GM23338 (cell line): Measurements from ENCODE around the gene FERMT3. TPM values are rescaled to one million over a fixed set of nuclear protein-coding genes. Genes with fewer than 3 reads are reported as not detected.
A peak's percentile ranks its signal among the peaks of the same experiment; 100 is the strongest.

Source experiments
- ATAC-seq: fragments of 200-7000 bp; cut with Tn5 transposase; 3 replicates; pipeline ENCODE4 v1.9.1; 2020
- DNase-seq: peaks from one replicate; pipeline ENCODE4 v3.0.0-alpha.2; 2015; ENCODE audit warnings: low spot score
- H2AFZ ChIP-seq: fragments of 200-600 bp; sonication (generic); 2 replicates; pipeline ENCODE4 v1.8.0; 2016; ENCODE audit warnings: antibody characterized with exemption, mild to moderate bottlenecking, moderate library complexity
- H3F3A ChIP-seq: fragments of 200-600 bp; sonication (generic); replicated peaks from 2 replicates; pipeline ENCODE4 v1.8.0; 2017; ENCODE audit warnings: antibody characterized with exemption, mixed run types, low read depth
- H3K27ac ChIP-seq: fragments of 200-600 bp; sonication (generic); 2 replicates; pipeline ENCODE4 v1.6.1; 2016; ENCODE audit warnings: low read depth
- H3K27me3 ChIP-seq: fragments of 200-600 bp; sonication (generic); 2 replicates; pipeline ENCODE4 v1.8.0; 2016; ENCODE audit warnings: mild to moderate bottlenecking, mixed run types, moderate library complexity; ENCODE audit not compliant: insufficient read depth
- H3K36me3 ChIP-seq: fragments of 200-600 bp; sonication (generic); 2 replicates; pipeline ENCODE4 v1.8.0; 2016; ENCODE audit warnings: mild to moderate bottlenecking; ENCODE audit not compliant: insufficient read depth
- H3K4me1 ChIP-seq: fragments of 200-600 bp; sonication (generic); 2 replicates; pipeline ENCODE4 v1.8.0; 2016; ENCODE audit warnings: mild to moderate bottlenecking, moderate library complexity; ENCODE audit not compliant: insufficient read depth
- H3K4me2 ChIP-seq: fragments of 200-600 bp; sonication (generic); 2 replicates; pipeline ENCODE4 v1.7.1; 2017; ENCODE audit warnings: mixed run types
- H3K4me3 ChIP-seq: fragments of 200-600 bp; sonication (generic); 2 replicates; pipeline ENCODE4 v1.6.1; 2016; ENCODE audit warnings: mixed run types
- H3K79me2 ChIP-seq: fragments of 200-600 bp; sonication (generic); replicated peaks from 2 replicates; pipeline ENCODE4 v1.8.0; 2017; ENCODE audit warnings: mild to moderate bottlenecking; ENCODE audit not compliant: insufficient read depth
- H3K9me2 ChIP-seq: fragments of 200-600 bp; sonication (generic); 2 replicates; pipeline ENCODE4 v1.8.0; 2017; ENCODE audit not compliant: insufficient read depth
- H4K20me1 ChIP-seq: fragments of 200-600 bp; sonication (generic); replicated peaks from 2 replicates; pipeline ENCODE4 v1.8.0; 2017; ENCODE audit warnings: mild to moderate bottlenecking; ENCODE audit not compliant: insufficient read depth
- H3K27ac Mint-ChIP-seq: 2 replicates; pipeline ENCODE4 v1.8.0; 2020; ENCODE audit warnings: inconsistent platforms, mild to moderate bottlenecking, moderate library complexity, mixed read lengths
- H3K27me3 Mint-ChIP-seq: 3 replicates; pipeline ENCODE4 v1.8.0; 2022; ENCODE audit warnings: low read depth, mild to moderate bottlenecking, moderate library complexity, mixed read lengths, inconsistent platforms; ENCODE audit not compliant: insufficient read depth, poor library complexity
- H3K36me3 Mint-ChIP-seq: 3 replicates; pipeline ENCODE4 v1.8.0; 2021; ENCODE audit warnings: low read depth, mild to moderate bottlenecking, inconsistent platforms, moderate library complexity, mixed read lengths
- H3K4me1 Mint-ChIP-seq: 3 replicates; pipeline ENCODE4 v1.8.0; 2020; ENCODE audit warnings: mild to moderate bottlenecking, inconsistent platforms, mixed read lengths
- H3K4me3 Mint-ChIP-seq: 3 replicates; pipeline ENCODE4 v1.8.0; 2021; ENCODE audit warnings: moderate library complexity, mild to moderate bottlenecking, inconsistent platforms, mixed read lengths
- H3K9me3 Mint-ChIP-seq: 3 replicates; pipeline ENCODE4 v1.8.0; 2020; ENCODE audit warnings: moderate library complexity, mild to moderate bottlenecking, inconsistent platforms, mixed read lengths
- CREB1 ChIP-seq: fragments of 250-450 bp; sonication (Bioruptor Pico); IDR thresholded peaks from 2 replicates; pipeline ENCODE4 v1.5.0; 2020; ENCODE audit warnings: low read depth, mild to moderate bottlenecking, moderate library complexity
- EZH2 ChIP-seq: fragments of 200-600 bp; sonication (generic); IDR thresholded peaks from one replicate; pipeline ENCODE4 v1.8.0; 2017; ENCODE audit warnings: antibody characterized with exemption, mild to moderate bottlenecking, low read depth; ENCODE audit not compliant: unreplicated experiment
- EZH2phosphoT487 ChIP-seq: fragments of 200-600 bp; sonication (generic); IDR thresholded peaks from one replicate; pipeline ENCODE4 v1.8.1; 2018; ENCODE audit warnings: antibody characterized with exemption; ENCODE audit not compliant: unreplicated experiment
- JUNB ChIP-seq: IDR thresholded peaks from one replicate; pipeline ENCODE4 v1.6.1; 2016; ENCODE audit warnings: antibody characterized with exemption; ENCODE audit not compliant: unreplicated experiment
- NANOG ChIP-seq: IDR thresholded peaks from 2 replicates; pipeline ENCODE4 v1.6.1; 2016; ENCODE audit warnings: antibody characterized with exemption, borderline replicate concordance
- POLR2AphosphoS5 ChIP-seq: IDR thresholded peaks from 2 replicates; pipeline ENCODE4 v1.6.1; 2016; ENCODE audit warnings: antibody characterized with exemption, low read depth
- STAT1 ChIP-seq: IDR thresholded peaks from one replicate; pipeline ENCODE4 v1.6.1; 2016; ENCODE audit warnings: antibody characterized with exemption; ENCODE audit not compliant: unreplicated experiment
- ZNF114 ChIP-seq: fragments of 250-450 bp; sonication (Bioruptor Pico); IDR thresholded peaks from 2 replicates; pipeline ENCODE4 v1.5.0; 2020; ENCODE audit warnings: mild to moderate bottlenecking, moderate library complexity
- ZNF331 ChIP-seq: fragments of 250-450 bp; sonication (Bioruptor Pico); IDR thresholded peaks from 2 replicates; pipeline ENCODE4 v1.5.0; 2020; ENCODE audit warnings: low read depth, mild to moderate bottlenecking, moderate library complexity
- polyA plus RNA-seq: library from polyadenylated mRNA; unstranded; fragments of >200 nt; fragmentation: Nextera tagmentation; extraction: Ambion mirVana; gene quantifications from 2 replicates; pipeline ENCODE4 v1.2.1, GENCODE V29; 2016
- total RNA-seq: library from RNA; depleted of rRNA; stranded (reverse); fragments of >200 nt; shearing (Covaris generic); gene quantifications from 2 replicates; pipeline ENCODE4 v1.2.3, GENCODE V29; 2014
- TF ChIP-seq, protein P1 (sequence below), 2 experiments: fragments of 200-600 bp in 1 of 2; sonication (generic) in 1 of 2; conservative IDR thresholded peaks; 2 replicates each; pipeline versions ENCODE4 v1.5.1 to v1.6.1; 2016 to 2017; ENCODE audit warnings: antibody characterized with exemption in 2 of 2, low read depth in 2 of 2, mild to moderate bottlenecking in 2 of 2, moderate library complexity in 1 of 2
- TF ChIP-seq, protein P2 (sequence below): IDR thresholded peaks from 2 replicates; pipeline ENCODE4 v1.6.1; 2016; ENCODE audit warnings: antibody characterized with exemption
- TF ChIP-seq, protein P3 (sequence below): IDR thresholded peaks from one replicate; pipeline ENCODE4 v1.6.1; 2018; ENCODE audit warnings: antibody characterized with exemption; ENCODE audit not compliant: unreplicated experiment
- TF ChIP-seq, protein P4 (sequence below): fragments of 250-450 bp; sonication (Bioruptor Pico); IDR thresholded peaks from 2 replicates; pipeline ENCODE4 v1.5.0; 2020; ENCODE audit warnings: mild to moderate bottlenecking, moderate library complexity

The FERMT3 gene
- total and polyA plus RNA-seq, 2 experiments from 2014 or later = 1.5 to 1.6 TPM

DNA sequence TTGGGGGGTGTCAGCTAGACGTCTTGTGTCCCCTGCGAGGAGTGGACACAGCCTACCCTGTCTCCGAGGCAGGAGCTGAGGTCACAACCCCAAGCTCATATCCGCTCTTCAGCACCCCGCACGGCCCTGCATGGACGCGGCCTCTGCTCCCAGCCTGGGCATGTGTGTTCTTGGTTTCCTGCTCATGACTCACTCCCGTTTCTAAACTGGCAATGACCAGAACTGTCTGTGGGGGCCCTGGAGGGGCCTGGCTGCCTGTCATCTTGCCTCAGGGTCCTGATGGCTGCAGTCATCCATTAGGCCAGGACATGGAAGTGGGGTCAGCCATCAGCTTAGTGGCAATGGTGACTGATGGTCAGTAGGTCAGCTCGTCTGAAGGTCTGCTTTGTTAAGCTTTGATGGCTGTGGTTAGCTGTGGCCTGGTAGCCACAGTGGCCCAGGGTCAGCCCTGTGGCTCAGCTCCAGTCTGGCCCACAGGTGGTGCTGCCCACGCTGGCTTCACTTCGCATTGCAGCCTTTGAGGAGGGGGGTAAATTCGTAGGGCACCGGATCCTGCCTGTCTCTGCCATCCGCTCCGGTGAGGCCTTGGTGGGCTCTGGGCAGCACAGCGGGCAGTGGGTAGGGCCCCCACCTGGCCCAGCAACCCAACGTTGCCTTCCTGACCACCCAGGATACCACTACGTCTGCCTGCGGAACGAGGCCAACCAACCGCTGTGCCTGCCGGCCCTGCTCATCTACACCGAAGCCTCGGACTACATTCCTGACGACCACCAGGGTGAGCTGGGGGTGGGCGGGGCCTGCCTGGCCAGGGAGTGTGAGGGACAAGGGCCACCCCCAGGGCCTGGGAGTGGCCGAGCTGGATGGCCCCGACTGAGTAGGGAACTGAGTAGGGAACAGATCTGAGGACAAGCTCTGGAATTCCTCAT, 56.8 kb downstream of the FERMT3 start:
- H3K27ac Mint-ChIP-seq = peak overlapping the region; percentile 85; the same call in 1 of the 2 replicates
- no peak overlapping the region; the same call in 2 of the 3 replicates for H3K4me3 Mint-ChIP-seq
- Histone ChIP-seq H2AFZ (no peak overlapping the region), H3K27me3 (no peaks in the 10 kb centered on the region), H3K4me1 (0 out of 2 replicates have a peak, but pooled peaks cover 2% of the 10 kb centered on the region), H4K20me1 (0 out of 2 replicates have a peak, but pooled peaks cover 4% of the 10 kb centered on the region), H3K4me2 (no peak overlapping the region), H3K9me2 (no peaks in the 10 kb centered on the region), H3K4me3 (no peak overlapping the region), H3K79me2 (no peaks in the 10 kb centered on the region), H3K36me3 (peaks cover 6% of the 10 kb centered on the region), H3F3A (peaks cover 6% of the 10 kb centered on the region; the same call in 1 of the 2 replicates), H3K27ac (no peak overlapping the region)
- peak; percentile 36 for ATAC-seq
- peaks cover 10% of the 10 kb centered on the region for H3K27me3 Mint-ChIP-seq
- TF ChIP-seq POLR2AphosphoS5 = no peak
- no peak for TF ChIP-seq NANOG
- TF ChIP-seq, protein P1, sequence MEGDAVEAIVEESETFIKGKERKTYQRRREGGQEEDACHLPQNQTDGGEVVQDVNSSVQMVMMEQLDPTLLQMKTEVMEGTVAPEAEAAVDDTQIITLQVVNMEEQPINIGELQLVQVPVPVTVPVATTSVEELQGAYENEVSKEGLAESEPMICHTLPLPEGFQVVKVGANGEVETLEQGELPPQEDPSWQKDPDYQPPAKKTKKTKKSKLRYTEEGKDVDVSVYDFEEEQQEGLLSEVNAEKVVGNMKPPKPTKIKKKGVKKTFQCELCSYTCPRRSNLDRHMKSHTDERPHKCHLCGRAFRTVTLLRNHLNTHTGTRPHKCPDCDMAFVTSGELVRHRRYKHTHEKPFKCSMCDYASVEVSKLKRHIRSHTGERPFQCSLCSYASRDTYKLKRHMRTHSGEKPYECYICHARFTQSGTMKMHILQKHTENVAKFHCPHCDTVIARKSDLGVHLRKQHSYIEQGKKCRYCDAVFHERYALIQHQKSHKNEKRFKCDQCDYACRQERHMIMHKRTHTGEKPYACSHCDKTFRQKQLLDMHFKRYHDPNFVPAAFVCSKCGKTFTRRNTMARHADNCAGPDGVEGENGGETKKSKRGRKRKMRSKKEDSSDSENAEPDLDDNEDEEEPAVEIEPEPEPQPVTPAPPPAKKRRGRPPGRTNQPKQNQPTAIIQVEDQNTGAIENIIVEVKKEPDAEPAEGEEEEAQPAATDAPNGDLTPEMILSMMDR (conservative IDR thresholded peaks at IDR 0.05; ENCODE audit: low read depth in 2 of 2) = no peak
- TF ChIP-seq, protein P2, sequence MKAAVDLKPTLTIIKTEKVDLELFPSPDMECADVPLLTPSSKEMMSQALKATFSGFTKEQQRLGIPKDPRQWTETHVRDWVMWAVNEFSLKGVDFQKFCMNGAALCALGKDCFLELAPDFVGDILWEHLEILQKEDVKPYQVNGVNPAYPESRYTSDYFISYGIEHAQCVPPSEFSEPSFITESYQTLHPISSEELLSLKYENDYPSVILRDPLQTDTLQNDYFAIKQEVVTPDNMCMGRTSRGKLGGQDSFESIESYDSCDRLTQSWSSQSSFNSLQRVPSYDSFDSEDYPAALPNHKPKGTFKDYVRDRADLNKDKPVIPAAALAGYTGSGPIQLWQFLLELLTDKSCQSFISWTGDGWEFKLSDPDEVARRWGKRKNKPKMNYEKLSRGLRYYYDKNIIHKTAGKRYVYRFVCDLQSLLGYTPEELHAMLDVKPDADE = no peak
- TF ChIP-seq, protein P3, sequence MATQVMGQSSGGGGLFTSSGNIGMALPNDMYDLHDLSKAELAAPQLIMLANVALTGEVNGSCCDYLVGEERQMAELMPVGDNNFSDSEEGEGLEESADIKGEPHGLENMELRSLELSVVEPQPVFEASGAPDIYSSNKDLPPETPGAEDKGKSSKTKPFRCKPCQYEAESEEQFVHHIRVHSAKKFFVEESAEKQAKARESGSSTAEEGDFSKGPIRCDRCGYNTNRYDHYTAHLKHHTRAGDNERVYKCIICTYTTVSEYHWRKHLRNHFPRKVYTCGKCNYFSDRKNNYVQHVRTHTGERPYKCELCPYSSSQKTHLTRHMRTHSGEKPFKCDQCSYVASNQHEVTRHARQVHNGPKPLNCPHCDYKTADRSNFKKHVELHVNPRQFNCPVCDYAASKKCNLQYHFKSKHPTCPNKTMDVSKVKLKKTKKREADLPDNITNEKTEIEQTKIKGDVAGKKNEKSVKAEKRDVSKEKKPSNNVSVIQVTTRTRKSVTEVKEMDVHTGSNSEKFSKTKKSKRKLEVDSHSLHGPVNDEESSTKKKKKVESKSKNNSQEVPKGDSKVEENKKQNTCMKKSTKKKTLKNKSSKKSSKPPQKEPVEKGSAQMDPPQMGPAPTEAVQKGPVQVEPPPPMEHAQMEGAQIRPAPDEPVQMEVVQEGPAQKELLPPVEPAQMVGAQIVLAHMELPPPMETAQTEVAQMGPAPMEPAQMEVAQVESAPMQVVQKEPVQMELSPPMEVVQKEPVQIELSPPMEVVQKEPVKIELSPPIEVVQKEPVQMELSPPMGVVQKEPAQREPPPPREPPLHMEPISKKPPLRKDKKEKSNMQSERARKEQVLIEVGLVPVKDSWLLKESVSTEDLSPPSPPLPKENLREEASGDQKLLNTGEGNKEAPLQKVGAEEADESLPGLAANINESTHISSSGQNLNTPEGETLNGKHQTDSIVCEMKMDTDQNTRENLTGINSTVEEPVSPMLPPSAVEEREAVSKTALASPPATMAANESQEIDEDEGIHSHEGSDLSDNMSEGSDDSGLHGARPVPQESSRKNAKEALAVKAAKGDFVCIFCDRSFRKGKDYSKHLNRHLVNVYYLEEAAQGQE = no peak
- TF ChIP-seq JUNB = no peak
- no peak for TF ChIP-seq CREB1 (CRISPR knock-in tag)
- TF ChIP-seq ZNF331 = no peak
- TF ChIP-seq ZNF114 (CRISPR knock-in tag) = no peak
- TF ChIP-seq, protein P4, sequence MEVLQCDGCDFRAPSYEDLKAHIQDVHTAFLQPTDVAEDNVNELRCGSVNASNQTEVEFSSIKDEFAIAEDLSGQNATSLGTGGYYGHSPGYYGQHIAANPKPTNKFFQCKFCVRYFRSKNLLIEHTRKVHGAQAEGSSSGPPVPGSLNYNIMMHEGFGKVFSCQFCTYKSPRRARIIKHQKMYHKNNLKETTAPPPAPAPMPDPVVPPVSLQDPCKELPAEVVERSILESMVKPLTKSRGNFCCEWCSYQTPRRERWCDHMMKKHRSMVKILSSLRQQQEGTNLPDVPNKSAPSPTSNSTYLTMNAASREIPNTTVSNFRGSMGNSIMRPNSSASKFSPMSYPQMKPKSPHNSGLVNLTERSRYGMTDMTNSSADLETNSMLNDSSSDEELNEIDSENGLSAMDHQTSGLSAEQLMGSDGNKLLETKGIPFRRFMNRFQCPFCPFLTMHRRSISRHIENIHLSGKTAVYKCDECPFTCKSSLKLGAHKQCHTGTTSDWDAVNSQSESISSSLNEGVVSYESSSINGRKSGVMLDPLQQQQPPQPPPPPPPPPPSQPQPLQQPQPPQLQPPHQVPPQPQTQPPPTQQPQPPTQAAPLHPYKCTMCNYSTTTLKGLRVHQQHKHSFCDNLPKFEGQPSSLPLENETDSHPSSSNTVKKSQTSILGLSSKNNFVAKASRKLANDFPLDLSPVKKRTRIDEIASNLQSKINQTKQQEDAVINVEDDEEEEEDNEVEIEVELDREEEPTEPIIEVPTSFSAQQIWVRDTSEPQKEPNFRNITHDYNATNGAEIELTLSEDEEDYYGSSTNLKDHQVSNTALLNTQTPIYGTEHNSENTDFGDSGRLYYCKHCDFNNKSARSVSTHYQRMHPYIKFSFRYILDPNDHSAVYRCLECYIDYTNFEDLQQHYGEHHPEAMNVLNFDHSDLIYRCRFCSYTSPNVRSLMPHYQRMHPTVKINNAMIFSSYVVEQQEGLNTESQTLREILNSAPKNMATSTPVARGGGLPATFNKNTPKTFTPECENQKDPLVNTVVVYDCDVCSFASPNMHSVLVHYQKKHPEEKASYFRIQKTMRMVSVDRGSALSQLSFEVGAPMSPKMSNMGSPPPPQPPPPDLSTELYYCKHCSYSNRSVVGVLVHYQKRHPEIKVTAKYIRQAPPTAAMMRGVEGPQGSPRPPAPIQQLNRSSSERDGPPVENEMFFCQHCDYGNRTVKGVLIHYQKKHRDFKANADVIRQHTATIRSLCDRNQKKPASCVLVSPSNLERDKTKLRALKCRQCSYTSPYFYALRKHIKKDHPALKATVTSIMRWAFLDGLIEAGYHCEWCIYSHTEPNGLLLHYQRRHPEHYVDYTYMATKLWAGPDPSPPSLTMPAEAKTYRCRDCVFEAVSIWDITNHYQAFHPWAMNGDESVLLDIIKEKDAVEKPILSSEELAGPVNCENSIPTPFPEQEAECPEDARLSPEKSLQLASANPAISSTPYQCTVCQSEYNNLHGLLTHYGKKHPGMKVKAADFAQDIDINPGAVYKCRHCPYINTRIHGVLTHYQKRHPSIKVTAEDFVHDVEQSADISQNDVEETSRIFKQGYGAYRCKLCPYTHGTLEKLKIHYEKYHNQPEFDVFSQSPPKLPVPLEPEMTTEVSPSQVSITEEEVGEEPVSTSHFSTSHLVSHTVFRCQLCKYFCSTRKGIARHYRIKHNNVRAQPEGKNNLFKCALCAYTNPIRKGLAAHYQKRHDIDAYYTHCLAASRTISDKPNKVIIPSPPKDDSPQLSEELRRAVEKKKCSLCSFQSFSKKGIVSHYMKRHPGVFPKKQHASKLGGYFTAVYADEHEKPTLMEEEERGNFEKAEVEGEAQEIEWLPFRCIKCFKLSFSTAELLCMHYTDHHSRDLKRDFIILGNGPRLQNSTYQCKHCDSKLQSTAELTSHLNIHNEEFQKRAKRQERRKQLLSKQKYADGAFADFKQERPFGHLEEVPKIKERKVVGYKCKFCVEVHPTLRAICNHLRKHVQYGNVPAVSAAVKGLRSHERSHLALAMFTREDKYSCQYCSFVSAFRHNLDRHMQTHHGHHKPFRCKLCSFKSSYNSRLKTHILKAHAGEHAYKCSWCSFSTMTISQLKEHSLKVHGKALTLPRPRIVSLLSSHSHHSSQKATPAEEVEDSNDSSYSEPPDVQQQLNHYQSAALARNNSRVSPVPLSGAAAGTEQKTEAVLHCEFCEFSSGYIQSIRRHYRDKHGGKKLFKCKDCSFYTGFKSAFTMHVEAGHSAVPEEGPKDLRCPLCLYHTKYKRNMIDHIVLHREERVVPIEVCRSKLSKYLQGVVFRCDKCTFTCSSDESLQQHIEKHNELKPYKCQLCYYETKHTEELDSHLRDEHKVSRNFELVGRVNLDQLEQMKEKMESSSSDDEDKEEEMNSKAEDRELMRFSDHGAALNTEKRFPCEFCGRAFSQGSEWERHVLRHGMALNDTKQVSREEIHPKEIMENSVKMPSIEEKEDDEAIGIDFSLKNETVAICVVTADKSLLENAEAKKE = no peak
- TF ChIP-seq EZH2 = no peak
- TF ChIP-seq STAT1 = no peak
- no peak for TF ChIP-seq EZH2phosphoT487
- peak; percentile 49 for DNase-seq
- H3K9me3 Mint-ChIP-seq = no peaks in the 10 kb centered on the region; the same call in 2 of the 3 replicates
- H3K36me3 Mint-ChIP-seq = peaks cover 73% of the 10 kb centered on the region
- H3K4me1 Mint-ChIP-seq = peaks cover 12% of the 10 kb centered on the region; the same call in 2 of the 3 replicates
